ENCODE results near the gene PDK2.

PDK2 gene

GRCh38 chr17:50095626-50096037 is 481 bp downstream of the PDK2 start:
- TF ChIP-seq POLR2A (IDR thresholded peaks at IDR 0.05; ENCODE audit: low read depth, low read length), result no peak
- FAIRE-seq (no peak), DNase-seq (ENCODE audit: insufficient read length, low spot score) (no peak)

GRCh38 chr17:50096092-50096491 is 941 bp downstream of the PDK2 start:
- DNase-seq (ENCODE audit: insufficient read length, low spot score) (no peak), FAIRE-seq (no peak)
- TF ChIP-seq POLR2A (IDR thresholded peaks at IDR 0.05; ENCODE audit: low read depth, low read length), result no peak

DNA sequence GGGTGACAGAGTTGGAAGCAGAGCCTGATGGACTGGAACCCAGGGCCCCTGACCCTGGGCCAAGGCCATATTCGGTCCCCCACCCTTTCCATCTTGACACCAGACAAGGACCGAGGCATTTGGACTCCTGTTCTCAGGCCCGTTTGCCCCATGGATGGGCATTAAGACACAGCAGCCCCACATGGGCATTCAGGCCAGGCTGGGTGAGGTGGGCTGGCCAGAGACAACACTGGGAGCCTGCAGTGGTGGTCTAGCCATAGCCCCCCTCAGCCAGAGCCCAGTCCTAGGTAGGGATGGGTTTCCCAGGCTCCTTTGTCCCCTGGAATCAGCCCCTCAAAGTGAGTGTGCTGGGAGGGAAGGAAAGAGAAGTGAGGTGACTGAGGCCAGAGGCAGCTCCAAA is 1.6 kb downstream of the PDK2 start:
- DNase-seq (ENCODE audit: insufficient read length, low spot score) (no peak), FAIRE-seq (no peak)
- no peak for TF ChIP-seq POLR2A (IDR thresholded peaks at IDR 0.05; ENCODE audit: low read depth, low read length)

GRCh38 chr17:50097455-50097854 is 2.3 kb downstream of the PDK2 start:
- no peak for DNase-seq (ENCODE audit: insufficient read length, low spot score)
- TF ChIP-seq POLR2A (IDR thresholded peaks at IDR 0.05; ENCODE audit: low read depth, low read length), result no peak
- no peak for FAIRE-seq

- TF ChIP-seq POLR2A (IDR thresholded peaks at IDR 0.05; ENCODE audit: low read depth, low read length), result no peak
- FAIRE-seq (no peak), DNase-seq (ENCODE audit: insufficient read length, low spot score) (no peak)
Measured at GRCh38 chr17:50097926-50098325, 2.8 kb downstream of the PDK2 start.

GRCh38 chr17:50098583-50098982 is 3.4 kb downstream of the PDK2 start:
- no peak for TF ChIP-seq POLR2A (IDR thresholded peaks at IDR 0.05; ENCODE audit: low read depth, low read length)
- no peak for DNase-seq (ENCODE audit: insufficient read length, low spot score)
- FAIRE-seq, result no peak

DNA sequence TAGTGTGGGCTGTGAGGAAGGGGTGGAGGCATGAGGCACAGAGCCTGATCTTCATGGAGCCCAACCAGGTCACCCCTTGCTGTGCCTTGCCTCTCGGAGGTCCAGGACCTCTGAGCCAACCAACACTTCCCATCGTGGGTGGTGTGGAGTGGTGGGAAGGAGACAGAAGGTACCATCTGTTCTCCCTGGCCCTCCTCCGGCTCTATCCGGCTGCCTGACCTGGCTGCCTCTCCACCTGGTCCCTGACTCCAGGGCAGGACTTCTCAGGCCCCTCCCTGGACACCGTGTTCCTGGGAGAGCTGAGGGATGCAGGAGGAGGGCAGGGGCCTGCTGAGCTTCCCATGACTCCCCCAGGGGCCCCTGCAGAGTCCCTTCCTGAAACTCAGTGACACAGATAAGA is 3.9 kb downstream of the PDK2 start:
- no peak for FAIRE-seq
- no peak for TF ChIP-seq POLR2A (IDR thresholded peaks at IDR 0.05; ENCODE audit: low read depth, low read length)
- DNase-seq (ENCODE audit: insufficient read length, low spot score), result no peak

DNA sequence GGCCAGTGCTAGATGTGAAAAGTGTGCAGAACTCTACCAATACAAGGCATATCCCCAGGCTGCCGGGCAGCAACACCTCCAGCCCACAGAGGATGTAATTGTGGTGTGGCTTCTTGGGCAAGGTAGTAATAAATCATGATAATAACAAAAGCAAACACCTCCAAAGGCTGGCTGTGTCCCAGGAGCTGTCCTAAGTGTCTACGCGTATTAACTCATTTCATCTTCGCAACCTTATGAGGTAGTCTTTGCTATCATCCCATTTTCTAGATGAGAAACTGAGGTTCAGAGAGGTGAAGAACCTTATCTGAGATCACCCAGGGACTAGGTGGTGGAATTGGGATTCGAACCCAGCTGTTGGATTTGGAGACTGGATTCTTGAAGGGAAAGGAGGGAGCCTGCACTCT is 5.3 kb downstream of the PDK2 start:
- FAIRE-seq (no peak), DNase-seq (ENCODE audit: insufficient read length, low spot score) (no peak)
- TF ChIP-seq POLR2A (IDR thresholded peaks at IDR 0.05; ENCODE audit: low read depth, low read length), result no peak

DNA sequence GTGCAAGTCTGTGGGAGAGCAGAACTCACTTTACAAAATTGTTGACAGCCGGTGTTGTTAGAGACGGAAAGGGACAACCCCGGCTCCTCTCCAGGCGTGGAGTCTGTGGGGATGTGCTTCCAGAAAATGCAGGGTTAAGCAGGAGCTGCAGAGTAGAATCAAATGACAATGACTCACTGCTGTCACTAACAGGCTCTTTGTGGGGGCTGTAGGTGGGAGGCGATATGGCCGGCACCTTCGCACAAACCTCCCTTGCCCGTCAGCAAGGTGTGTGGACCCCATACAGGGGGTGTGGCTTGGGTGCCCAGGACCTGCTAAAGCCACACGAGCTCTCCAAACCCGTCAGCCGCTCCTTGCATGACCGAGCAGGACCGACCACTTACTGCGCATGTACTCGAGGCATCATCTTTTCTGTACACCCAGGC is 5.8 kb downstream of the PDK2 start:
- no peak for DNase-seq (ENCODE audit: insufficient read length, low spot score)
- no peak for FAIRE-seq
- TF ChIP-seq POLR2A (IDR thresholded peaks at IDR 0.05; ENCODE audit: low read depth, low read length), result no peak

DNA sequence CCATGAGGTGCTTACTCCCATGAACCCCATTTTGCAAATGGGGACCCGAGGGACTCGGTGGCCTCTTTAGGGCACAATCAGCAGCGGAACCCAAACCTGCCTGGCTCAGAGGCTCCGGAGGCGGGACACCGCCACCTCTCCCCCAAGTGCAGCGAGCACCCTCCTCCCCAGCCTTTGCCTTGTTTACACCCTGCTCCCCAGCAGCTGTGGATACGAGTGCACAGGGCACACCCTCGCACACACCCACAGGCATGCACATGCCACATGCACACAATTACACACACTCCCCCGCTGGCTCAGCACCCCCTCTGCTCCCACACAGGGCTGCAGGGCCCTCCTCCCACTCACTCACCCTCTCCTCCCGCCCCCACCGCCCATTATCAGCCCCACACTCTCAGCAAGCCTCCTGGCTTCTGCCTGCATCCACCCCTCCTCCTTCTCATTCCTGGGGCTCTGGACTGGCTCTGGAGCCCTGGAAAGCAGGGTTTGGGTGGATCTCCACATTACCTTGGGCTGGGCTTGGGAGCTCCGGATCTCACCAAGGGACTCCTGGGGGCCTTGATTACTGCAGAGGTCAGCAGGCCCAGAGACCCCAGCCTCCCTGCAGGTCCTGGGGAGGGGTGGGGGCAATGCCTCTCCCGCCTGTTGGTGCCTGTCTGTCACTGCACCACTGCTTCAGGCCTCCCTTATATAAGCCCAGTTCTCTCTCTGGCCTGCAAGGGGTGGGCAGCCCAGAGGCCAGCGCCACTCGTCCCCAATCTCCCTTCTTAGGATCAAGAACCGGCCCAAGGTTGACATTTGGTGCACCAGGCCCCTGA is 6.4 kb downstream of the PDK2 start:
- no peak for TF ChIP-seq POLR2A (IDR thresholded peaks at IDR 0.05; ENCODE audit: low read depth, low read length)
- DNase-seq (ENCODE audit: insufficient read length, low spot score) (no peak), FAIRE-seq (no peak)

- no peak for FAIRE-seq
- no peak for DNase-seq (ENCODE audit: insufficient read length, low spot score)
- no peak for TF ChIP-seq POLR2A (IDR thresholded peaks at IDR 0.05; ENCODE audit: low read depth, low read length)
Measured at GRCh38 chr17:50102164-50102991, 7.2 kb downstream of the PDK2 start.

DNA sequence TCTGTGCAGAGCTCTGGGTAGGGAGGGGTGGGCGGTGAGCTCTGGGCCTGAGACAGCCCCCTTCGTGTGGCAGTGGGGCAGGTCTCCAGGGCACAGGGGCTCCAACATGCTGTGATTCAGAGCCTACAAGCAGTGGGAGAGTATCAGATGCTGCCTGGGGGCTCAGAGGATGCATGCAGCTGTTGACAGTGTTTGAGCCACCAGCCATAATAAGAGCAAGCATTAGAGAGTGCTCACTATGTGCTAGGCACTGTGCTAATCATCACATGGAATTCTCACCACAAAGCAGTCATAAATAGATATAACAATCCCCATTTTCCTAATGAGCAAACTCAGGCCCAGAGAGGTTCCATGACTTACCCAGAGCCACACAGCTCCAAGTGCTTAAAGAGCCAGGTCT is 8.1 kb downstream of the PDK2 start:
- no peak for TF ChIP-seq POLR2A (IDR thresholded peaks at IDR 0.05; ENCODE audit: low read depth, low read length)
- DNase-seq (ENCODE audit: insufficient read length, low spot score) (no peak), FAIRE-seq (no peak)

GRCh38 chr17:50103941-50104340 is 8.8 kb downstream of the PDK2 start:
- TF ChIP-seq POLR2A (IDR thresholded peaks at IDR 0.05; ENCODE audit: low read depth, low read length), result no peak
- DNase-seq (ENCODE audit: insufficient read length, low spot score), result no peak
- no peak for FAIRE-seq

- no peak for FAIRE-seq
- no peak for DNase-seq (ENCODE audit: insufficient read length, low spot score)
- TF ChIP-seq POLR2A (IDR thresholded peaks at IDR 0.05; ENCODE audit: low read depth, low read length), result no peak
Measured at GRCh38 chr17:50105811-50106210, 10.7 kb downstream of the PDK2 start.
